ENCODE measurements around the gene KANK4.

KANK4 gene

DNA sequence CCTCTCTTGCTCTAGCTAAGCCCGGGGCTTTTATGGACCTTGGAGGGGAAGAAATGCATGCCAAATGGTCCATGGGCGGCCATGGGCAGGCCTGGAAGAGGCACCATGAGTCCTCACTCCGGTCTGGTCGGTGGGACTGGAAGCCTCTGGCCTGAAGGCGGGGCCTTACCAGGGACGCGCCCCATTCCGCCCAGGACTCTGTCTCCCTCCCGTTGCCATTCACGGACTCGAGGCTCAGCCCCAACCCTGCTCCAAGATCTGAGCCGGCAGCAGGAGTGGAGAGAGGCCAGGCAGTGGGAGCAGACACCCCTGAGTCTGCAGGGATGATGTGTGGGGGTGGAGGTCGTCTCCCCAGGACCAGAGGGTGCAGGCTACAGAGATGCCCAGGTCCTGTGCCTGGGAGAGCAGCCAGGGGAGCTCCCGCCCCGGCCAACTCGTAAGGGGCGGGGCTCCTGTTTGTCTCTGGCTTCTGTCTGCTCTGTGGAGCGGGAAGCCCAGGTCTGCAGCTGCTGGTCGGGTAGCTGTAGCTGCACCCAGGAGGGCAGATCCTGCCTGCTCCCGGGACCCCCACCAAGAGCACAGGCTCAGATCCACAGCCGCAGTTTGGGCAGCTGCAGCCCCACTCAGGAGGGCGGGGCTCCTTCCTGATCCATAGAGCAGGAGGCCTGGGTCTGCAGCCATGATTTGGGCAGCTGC lies 8.3 kb upstream of the KANK4 start:
- H3K27me3 ChIP-seq (ENCODE audit: insufficient read depth, low read length, poor library complexity) = no peaks in the 10 kb centered on the region
- H3K79me2 ChIP-seq (ENCODE audit: insufficient read depth, low read length) = no peaks in the 10 kb centered on the region
- H4K20me1 ChIP-seq (ENCODE audit: insufficient read depth, low read length) = no peaks in the 10 kb centered on the region
- no peak overlapping the region for H2AFZ ChIP-seq (ENCODE audit: low read depth, low read length)
- no peak overlapping the region for H3K27ac ChIP-seq (ENCODE audit: low read length)
- no peaks in the 10 kb centered on the region for H3K4me1 ChIP-seq (ENCODE audit: insufficient read depth, low read length)
- no peaks in the 10 kb centered on the region for H3K9me3 ChIP-seq (ENCODE audit: insufficient read depth, low read length, severe bottlenecking)
- H3K9ac ChIP-seq (ENCODE audit: low read depth, low read length) = no peak overlapping the region
- DNase-seq (no peak), ATAC-seq (ENCODE audit: insufficient read depth, low read depth) (no peak)
- no peaks in the 10 kb centered on the region for H3K36me3 ChIP-seq (ENCODE audit: insufficient read depth, low read length)
- TF ChIP-seq, protein P1, sequence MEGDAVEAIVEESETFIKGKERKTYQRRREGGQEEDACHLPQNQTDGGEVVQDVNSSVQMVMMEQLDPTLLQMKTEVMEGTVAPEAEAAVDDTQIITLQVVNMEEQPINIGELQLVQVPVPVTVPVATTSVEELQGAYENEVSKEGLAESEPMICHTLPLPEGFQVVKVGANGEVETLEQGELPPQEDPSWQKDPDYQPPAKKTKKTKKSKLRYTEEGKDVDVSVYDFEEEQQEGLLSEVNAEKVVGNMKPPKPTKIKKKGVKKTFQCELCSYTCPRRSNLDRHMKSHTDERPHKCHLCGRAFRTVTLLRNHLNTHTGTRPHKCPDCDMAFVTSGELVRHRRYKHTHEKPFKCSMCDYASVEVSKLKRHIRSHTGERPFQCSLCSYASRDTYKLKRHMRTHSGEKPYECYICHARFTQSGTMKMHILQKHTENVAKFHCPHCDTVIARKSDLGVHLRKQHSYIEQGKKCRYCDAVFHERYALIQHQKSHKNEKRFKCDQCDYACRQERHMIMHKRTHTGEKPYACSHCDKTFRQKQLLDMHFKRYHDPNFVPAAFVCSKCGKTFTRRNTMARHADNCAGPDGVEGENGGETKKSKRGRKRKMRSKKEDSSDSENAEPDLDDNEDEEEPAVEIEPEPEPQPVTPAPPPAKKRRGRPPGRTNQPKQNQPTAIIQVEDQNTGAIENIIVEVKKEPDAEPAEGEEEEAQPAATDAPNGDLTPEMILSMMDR (IDR thresholded peaks at IDR 0.05; ENCODE audit: borderline replicate concordance, extremely low read depth, low read length, poor library complexity, severe bottlenecking) = no peak
- TF ChIP-seq EZH2 (IDR thresholded peaks at IDR 0.05; ENCODE audit: borderline replicate concordance, low read depth, low read length, severe bottlenecking) = no peak
- no peak overlapping the region for H3K4me3 ChIP-seq (ENCODE audit: low read depth in 1 of 2, low read length in 2 of 2)
- H3K4me2 ChIP-seq (ENCODE audit: insufficient read depth, low read length) = no peak overlapping the region

DNA sequence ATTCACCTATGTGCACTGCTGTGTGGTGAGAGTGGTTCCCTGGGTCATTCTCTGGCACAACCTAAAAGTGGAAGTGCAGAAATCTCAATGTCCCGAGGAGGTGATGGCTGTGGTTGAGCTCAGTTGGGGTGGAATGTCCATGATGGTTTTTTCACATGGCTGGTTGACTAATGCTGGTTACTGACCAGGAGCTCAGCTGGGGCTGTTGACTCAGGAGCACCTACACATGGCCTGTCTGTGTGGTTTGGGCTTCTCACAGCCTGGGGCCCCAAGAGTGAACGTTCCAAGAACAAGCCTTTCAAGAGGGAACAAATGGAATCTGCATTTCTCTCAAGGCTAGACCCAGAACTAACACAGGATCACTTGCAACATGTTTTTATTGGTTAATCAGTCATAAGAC lies 6.4 kb upstream of the KANK4 start:
- TF ChIP-seq EZH2 (IDR thresholded peaks at IDR 0.05; ENCODE audit: borderline replicate concordance, low read depth, low read length, severe bottlenecking) = no peak
- TF ChIP-seq, protein P1 (IDR thresholded peaks at IDR 0.05; ENCODE audit: borderline replicate concordance, extremely low read depth, low read length, poor library complexity, severe bottlenecking) = no peak
- Histone ChIP-seq H3K9ac (ENCODE audit: low read depth, low read length) (no peak overlapping the region), H3K9me3 (ENCODE audit: insufficient read depth, low read length, severe bottlenecking) (no peaks in the 10 kb centered on the region), H3K36me3 (ENCODE audit: insufficient read depth, low read length) (no peaks in the 10 kb centered on the region), H2AFZ (ENCODE audit: low read depth, low read length) (no peak overlapping the region), H3K79me2 (ENCODE audit: insufficient read depth, low read length) (no peaks in the 10 kb centered on the region), H3K27me3 (ENCODE audit: insufficient read depth, low read length, poor library complexity) (no peaks in the 10 kb centered on the region), H4K20me1 (ENCODE audit: insufficient read depth, low read length) (no peaks in the 10 kb centered on the region), H3K27ac (ENCODE audit: low read length) (no peak overlapping the region), H3K4me1 (ENCODE audit: insufficient read depth, low read length) (no peaks in the 10 kb centered on the region), H3K4me3 (ENCODE audit: low read depth in 1 of 2, low read length in 2 of 2) (no peak overlapping the region), H3K4me2 (ENCODE audit: insufficient read depth, low read length) (no peak overlapping the region)
- DNase-seq = no peak
- no peak for ATAC-seq (ENCODE audit: insufficient read depth, low read depth)

DNA sequence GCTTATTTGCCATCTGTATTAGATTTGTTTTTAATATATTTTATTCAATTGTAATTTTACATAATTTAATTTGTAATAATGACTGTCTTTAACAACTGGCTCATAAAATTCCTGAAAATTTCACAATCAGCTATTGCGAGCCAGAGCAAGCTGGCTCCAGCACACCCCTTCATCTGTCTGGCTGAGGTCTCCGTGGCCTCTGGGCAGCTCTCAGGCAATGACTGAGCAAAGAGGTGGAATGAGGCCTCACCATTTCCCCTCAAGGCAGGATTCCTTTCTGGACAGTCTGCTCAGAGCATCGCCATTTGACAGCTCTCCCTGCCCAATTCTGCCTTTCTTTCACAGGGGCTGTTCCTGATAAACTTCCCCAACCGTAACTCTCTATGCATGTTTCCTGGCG lies 5.8 kb upstream of the KANK4 start:
- H2AFZ ChIP-seq (ENCODE audit: low read depth, low read length) = no peak overlapping the region

More for the DNA sequence above, 5.8 kb upstream of the KANK4 start:
- Histone ChIP-seq H3K27ac (ENCODE audit: low read length) (no peak overlapping the region), H3K4me3 (ENCODE audit: low read depth in 1 of 2, low read length in 2 of 2) (no peak overlapping the region), H3K36me3 (ENCODE audit: insufficient read depth, low read length) (no peaks in the 10 kb centered on the region), H3K9me3 (ENCODE audit: insufficient read depth, low read length, severe bottlenecking) (no peaks in the 10 kb centered on the region), H3K4me2 (ENCODE audit: insufficient read depth, low read length) (no peak overlapping the region), H4K20me1 (ENCODE audit: insufficient read depth, low read length) (no peaks in the 10 kb centered on the region), H3K79me2 (ENCODE audit: insufficient read depth, low read length) (no peaks in the 10 kb centered on the region), H3K27me3 (ENCODE audit: insufficient read depth, low read length, poor library complexity) (no peaks in the 10 kb centered on the region), H3K9ac (ENCODE audit: low read depth, low read length) (no peak overlapping the region), H3K4me1 (ENCODE audit: insufficient read depth, low read length) (no peaks in the 10 kb centered on the region)
- no peak for TF ChIP-seq EZH2 (IDR thresholded peaks at IDR 0.05; ENCODE audit: borderline replicate concordance, low read depth, low read length, severe bottlenecking)
- TF ChIP-seq, protein P1 (IDR thresholded peaks at IDR 0.05; ENCODE audit: borderline replicate concordance, extremely low read depth, low read length, poor library complexity, severe bottlenecking) = no peak
- ATAC-seq (ENCODE audit: insufficient read depth, low read depth) (no peak), DNase-seq (no peak)
